Esophagus muscularis mucosa (tissue), 4 donors: ENCODE measurements around the gene RPS6KA5.

Experiments
- CTCF ChIP-seq, 3 experiments: fragments of 200-600 bp in 2 of 3; fragments of 450-650 bp in 1 of 3; sonication (generic) in 2 of 3; IDR thresholded peaks; one replicate each; pipeline ENCODE4 v1.5.1; 2017 to 2019; ENCODE audit warnings: antibody characterized with exemption in 3 of 3, mild to moderate bottlenecking in 2 of 3, moderate library complexity in 1 of 3
- EP300 ChIP-seq: sonication (generic); formaldehyde crosslinking; IDR thresholded peaks from one replicate; pipeline ENCODE4 v1.6.1; 2017; ENCODE audit warnings: antibody characterized with exemption
- POLR2AphosphoS5 ChIP-seq, 2 donors: sonication (generic); formaldehyde crosslinking; IDR thresholded peaks; one replicate each; pipeline ENCODE4 v1.6.1; 2017; ENCODE audit warnings: antibody characterized with exemption in 2 of 2

GRCh38 chr14:91090743-91091142 is 30.3 kb upstream of the RPS6KA5 start:
- TF ChIP-seq CTCF (IDR thresholded peaks at IDR 0.05) (no peak), POLR2AphosphoS5 (IDR thresholded peaks at IDR 0.05) (no peak), EP300 (no peak)
